Measurements from ENCODE around the gene ZNF185.
A peak's percentile ranks its signal among the peaks of the same experiment; 100 is the strongest.

ZNF185 gene

DNA sequence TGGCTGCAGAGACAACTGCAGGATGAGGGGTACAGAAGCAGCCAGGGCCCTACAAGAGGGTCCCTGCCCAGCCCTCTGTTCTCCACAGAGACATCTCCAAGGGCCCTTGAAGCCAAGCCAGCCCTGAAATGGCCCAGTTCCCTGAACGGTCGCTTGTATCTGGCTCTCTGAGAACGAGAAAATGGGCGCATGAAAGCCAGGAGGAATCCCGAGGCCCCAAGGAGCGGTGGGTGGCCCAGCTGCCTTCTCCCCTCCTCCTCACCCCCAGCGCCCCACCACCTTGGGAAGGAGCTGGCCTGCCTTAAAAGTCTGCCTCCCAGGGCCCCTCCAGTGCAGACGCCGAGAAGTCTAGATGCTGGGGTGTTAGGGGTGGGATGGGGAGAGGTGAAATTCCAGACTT, 5.7 kb downstream of the ZNF185 start:
- TF ChIP-seq, protein P1, sequence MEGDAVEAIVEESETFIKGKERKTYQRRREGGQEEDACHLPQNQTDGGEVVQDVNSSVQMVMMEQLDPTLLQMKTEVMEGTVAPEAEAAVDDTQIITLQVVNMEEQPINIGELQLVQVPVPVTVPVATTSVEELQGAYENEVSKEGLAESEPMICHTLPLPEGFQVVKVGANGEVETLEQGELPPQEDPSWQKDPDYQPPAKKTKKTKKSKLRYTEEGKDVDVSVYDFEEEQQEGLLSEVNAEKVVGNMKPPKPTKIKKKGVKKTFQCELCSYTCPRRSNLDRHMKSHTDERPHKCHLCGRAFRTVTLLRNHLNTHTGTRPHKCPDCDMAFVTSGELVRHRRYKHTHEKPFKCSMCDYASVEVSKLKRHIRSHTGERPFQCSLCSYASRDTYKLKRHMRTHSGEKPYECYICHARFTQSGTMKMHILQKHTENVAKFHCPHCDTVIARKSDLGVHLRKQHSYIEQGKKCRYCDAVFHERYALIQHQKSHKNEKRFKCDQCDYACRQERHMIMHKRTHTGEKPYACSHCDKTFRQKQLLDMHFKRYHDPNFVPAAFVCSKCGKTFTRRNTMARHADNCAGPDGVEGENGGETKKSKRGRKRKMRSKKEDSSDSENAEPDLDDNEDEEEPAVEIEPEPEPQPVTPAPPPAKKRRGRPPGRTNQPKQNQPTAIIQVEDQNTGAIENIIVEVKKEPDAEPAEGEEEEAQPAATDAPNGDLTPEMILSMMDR (IDR thresholded peaks at IDR 0.05): no peak

DNA sequence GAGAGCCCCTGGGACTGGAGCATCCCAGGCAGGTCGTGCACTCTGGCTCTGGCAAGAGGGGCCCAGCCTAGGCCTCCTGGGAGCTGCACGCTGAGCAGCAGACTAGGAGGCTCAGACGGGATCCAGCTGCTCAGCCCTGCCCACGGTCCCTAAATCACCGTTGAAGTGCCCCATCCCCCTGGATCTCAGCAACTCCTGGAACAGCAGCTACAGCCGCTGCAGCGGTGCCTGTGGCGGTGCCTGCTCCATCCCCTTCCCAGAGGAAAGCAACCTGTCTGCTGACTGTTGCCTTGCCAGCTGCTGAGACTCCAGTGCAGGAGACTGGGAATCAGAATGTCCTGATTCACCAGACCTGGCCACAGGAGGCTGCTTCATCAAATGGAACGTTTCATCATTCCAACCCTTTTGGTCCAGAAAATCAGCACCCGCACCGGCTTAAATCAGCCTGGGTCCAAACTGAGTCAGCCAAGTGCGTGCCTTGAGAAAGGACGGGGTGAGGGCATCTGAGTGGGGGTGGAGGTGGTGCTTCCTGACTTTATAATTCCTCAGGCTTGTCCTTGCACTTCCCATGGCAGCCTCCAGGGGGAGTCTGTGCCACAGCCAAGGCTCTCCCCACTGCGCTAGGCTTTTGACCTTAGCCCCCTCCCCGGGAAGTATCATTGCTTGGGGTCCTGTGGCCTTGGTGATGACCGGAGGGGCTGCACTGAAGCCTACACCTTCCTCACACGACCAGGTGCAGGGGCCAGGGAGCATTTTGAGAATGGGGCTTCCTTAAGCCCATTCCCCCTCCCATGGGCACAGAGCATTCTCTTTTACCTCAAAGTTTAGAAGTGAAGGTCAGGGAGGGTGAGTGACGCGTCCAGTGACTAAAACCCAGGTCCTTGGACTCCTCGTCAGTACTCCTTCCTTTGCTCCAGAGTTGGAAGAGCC, 6.5 kb downstream of the ZNF185 start:
- TF ChIP-seq, protein P1 (IDR thresholded peaks at IDR 0.05): peak; percentile 75

DNA sequence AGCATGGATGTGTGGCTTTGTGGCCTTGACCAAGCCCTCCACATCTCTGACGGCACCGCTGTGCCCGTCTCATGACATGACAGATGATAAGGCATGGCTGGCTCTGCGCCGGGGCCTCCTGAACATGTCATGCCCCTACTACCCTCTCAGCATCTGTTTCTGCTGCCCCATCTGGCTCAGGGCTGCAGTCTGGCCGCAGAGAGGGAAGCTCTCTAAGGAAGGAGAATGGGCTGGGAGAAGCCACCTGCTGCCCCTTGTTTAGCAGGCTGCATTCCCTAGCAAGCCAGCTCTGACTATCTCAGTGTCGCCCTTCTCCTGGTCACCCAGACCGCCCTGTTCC, 7.2 kb downstream of the ZNF185 start:
- TF ChIP-seq, protein P1 (IDR thresholded peaks at IDR 0.05): no peak

DNA sequence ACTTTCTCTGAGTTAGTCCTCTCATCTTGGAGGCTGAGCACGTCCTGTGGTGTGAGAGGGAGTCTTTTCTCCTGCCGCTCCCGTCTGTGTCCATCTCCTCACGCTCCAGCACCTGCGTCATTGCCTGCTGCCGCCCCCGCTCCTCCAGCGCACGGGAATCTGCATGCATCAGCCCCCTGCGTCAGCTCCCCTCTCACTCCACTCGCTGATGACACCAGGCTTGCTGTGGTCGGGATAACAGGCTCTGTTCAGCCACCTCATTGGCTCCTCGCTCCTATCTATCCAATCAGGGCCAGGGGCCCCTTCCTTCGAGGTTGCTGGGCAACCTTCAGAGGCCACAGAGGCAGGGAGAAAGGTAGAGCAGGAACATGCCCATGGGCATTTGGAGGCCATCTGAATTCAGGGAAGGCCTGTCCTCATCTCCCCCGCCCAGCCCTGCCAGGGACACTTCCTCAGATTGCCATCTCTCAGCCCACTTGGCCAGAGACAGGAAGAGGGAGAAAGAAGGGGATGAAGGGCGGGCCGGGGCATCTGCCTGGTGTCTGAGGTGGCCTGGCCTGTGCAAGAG, 9.3 kb downstream of the ZNF185 start:
- TF ChIP-seq, protein P1 (IDR thresholded peaks at IDR 0.05): no peak

DNA sequence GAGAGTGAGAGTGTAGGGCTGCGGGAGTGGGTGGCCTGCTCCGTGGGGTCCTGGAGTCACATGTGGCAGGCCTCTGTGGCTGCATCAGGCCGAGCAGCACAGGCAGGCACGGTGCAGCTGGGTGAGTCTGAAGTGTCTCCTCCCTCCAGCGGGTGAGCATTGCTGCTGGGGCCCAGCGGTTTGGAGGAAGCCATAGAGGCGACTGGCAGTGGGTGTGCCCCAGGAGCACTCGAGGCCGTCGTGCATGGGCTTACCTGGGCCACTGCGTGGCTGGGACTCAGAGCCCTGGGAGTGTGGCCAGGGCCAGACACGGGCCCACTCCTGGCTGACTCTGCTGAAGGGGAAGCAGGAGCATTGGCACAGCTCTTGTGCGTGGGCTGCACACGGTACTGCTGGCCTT, 10.6 kb downstream of the ZNF185 start:
- TF ChIP-seq, protein P1 (IDR thresholded peaks at IDR 0.05): no peak

DNA sequence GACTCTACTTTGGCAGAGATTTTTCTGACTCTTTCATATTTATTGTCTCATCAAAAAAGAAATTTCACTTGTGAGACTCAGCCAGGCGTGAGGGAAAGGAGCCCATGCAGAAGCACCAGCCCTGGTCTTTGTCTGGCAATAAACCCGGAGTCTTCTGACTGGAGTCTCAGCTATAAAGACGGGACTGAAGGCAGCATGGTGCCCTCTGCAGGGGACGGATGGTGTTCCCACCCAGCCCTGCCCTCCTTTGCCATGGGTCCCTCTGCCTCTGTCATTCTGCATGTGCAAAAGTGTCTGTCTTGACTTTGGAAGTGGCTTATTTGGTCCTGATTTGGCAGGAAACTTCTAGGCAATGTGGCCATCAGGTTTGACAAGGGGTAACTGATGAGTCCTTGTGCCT, 14.2 kb downstream of the ZNF185 start:
- TF ChIP-seq, protein P1 (IDR thresholded peaks at IDR 0.05): no peak

DNA sequence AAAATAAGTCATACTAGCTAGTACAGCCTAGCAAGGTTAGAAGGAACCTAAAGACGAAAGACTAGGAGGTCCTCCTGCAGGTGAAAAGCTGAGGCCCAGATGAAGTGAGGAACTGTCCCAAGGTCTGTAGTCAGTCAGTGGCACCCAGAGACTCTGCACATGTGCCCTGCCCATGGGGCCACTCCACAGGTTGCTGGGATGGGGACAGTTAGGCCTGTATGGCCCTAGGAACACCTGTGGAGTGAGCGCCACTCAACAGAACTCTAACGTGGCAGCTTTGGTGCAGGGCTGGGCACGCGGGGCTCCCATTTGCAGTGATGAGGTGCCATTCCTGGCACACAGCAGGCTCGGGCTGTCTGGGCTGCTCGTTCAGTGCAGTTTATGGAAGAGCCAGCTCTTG, 14.8 kb downstream of the ZNF185 start:
- TF ChIP-seq, protein P1 (IDR thresholded peaks at IDR 0.05): no peak

All from LNCAP (cell line).